Stimulated activated CD8-positive, alpha-beta memory T cell treated with anti-CD3 and anti-CD28 coated beads, Interleukin-12 subunit alpha, Interleukin-12 subunit beta, amount 100 ng/mL, for 24 hours (primary cell): ENCODE measurements around the gene NDUFB2.
"Not testable (repeated sequence)": the region's sequence is repeated elsewhere in the genome, so short reads cannot be mapped to it uniquely, and the experiment has no call there.

Experiments used
- DNase-seq: peaks from one replicate; pipeline ENCODE4 v3.0.0-alpha.2; 2020; ENCODE audit errors: extremely low read depth

The NDUFB2 gene

GRCh38 chr7:140734096-140734495 lies 37.6 kb downstream of the NDUFB2 start:
- no peak for DNase-seq

GRCh38 chr7:140734729-140735128 lies 38.2 kb downstream of the NDUFB2 start:
- no peak for DNase-seq

- no peak for DNase-seq
Measured at GRCh38 chr7:140738280-140738679, 41.8 kb downstream of the NDUFB2 start.

GRCh38 chr7:140743255-140743654 lies 46.7 kb downstream of the NDUFB2 start:
- DNase-seq = not testable (repeated sequence)

- DNase-seq = no peak
Measured at GRCh38 chr7:140744005-140744404, 47.5 kb downstream of the NDUFB2 start.

- DNase-seq = no peak
Measured at GRCh38 chr7:140745266-140746058, 49.0 kb downstream of the NDUFB2 start.

- no peak for DNase-seq
Measured at GRCh38 chr7:140746751-140747150, 50.2 kb downstream of the NDUFB2 start.

GRCh38 chr7:140752533-140752932 lies 56.0 kb downstream of the NDUFB2 start:
- DNase-seq = no peak

GRCh38 chr7:140754506-140754905 lies 58.0 kb downstream of the NDUFB2 start:
- DNase-seq = no peak
